Stomach smooth muscle (tissue), 2 donors: ENCODE results near the gene CPXM1.

ENCODE experiments used
- H3K27ac ChIP-seq: one replicate; pipeline ENCODE4 v1.7.0; 2013; ENCODE audit warnings: mild to moderate bottlenecking, low read length, inconsistent platforms
- H3K27me3 ChIP-seq, 2 donors: one replicate each; pipeline ENCODE4 v1.7.0; 2013; ENCODE audit warnings: low read length in 2 of 2; ENCODE audit not compliant: insufficient read depth in 2 of 2, control insufficient read depth in 1 of 2
- H3K36me3 ChIP-seq, 2 donors: one replicate each; pipeline ENCODE4 v1.7.0; 2013; ENCODE audit warnings: low read length in 2 of 2; ENCODE audit not compliant: control insufficient read depth in 2 of 2, insufficient read depth in 2 of 2
- H3K4me1 ChIP-seq: one replicate; pipeline ENCODE4 v1.7.0; 2013; ENCODE audit warnings: low read length; ENCODE audit not compliant: control insufficient read depth, insufficient read depth
- H3K4me3 ChIP-seq, 2 donors: one replicate each; pipeline ENCODE4 v1.7.0; 2013; ENCODE audit warnings: low read length in 2 of 2
- H3K9ac ChIP-seq, 2 donors: one replicate each; pipeline ENCODE4 v1.7.0; 2013; ENCODE audit warnings: low read length in 2 of 2, mild to moderate bottlenecking in 1 of 2
- H3K9me3 ChIP-seq, 2 donors: one replicate each; pipeline ENCODE4 v1.7.0; 2013; ENCODE audit warnings: low read length in 2 of 2; ENCODE audit not compliant: control insufficient read depth in 2 of 2
- donor health status: healthy.
- donor health status: Pancreatic carcinoma.

The CPXM1 gene

DNA sequence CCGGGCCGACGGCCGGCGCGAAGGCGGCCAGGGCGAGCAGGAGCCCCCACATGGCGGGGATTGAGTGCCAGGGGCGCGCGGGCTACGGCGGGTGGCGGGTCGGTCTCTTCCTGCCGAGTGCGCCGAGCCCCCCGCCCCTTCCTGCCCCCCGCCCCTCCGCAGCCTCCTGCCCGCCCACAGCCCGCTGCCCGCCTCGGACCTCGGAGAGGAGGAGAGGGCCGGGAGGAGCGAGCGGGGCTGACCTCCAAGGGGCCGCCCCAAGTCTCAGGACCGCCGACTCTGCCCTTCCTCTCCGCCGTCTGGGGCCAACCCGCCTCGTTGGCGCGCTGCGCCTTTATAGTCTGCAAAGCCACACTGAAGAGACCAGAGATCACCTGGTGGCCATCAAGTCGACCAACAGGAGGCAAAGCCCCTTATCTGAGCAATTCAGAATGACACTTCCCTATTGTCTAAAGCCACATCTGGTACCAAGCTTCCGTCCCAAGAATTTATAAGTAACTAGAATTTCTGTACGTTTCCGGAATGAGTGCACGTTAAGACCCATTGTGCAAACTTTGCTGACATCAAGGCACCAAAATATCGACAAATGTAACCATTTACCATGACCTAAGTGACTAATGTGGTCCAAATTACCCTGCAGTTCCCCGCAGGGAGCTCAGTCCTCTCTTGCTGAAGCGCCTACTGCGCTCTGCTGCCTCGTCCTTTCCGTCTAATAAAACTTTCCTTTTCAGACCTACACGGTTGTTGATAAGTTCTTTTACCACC is at the start of gene CPXM1:
TSS of gene CPXM1 (minus strand) at position 107 of the 765 bp plus-strand sequence. CDS start at position 52, 55 bp downstream.
- H3K4me3 ChIP-seq, result peak within 1 kb of the TSS; percentile 53 to 59
- H3K9ac ChIP-seq, result no peak within 1 kb of the TSS
- peaks cover 55 to 66% of the 10 kb centered on the region in 2 donors for H3K27me3 ChIP-seq
- H3K4me1 ChIP-seq, result peaks cover 11% of the 10 kb centered on the region
- H3K9me3 ChIP-seq, result no peaks in the 10 kb centered on the region
- no peak within 1 kb of the TSS for H3K27ac ChIP-seq
- H3K36me3 ChIP-seq, result no peaks in the 10 kb centered on the region

- Histone ChIP-seq H3K4me3 (no peak overlapping the region), H3K9me3 (no peaks in the 10 kb centered on the region), H3K36me3 (peaks cover 0 to 3% of the 10 kb centered on the region in 2 donors), H3K4me1 (no peaks in the 10 kb centered on the region), H3K9ac (no peak overlapping the region), H3K27ac (no peak overlapping the region), H3K27me3 (no peaks in the 10 kb centered on the region)
Measured at GRCh38 chr20:2849529-2849928, 49.1 kb upstream of the CPXM1 start.

DNA sequence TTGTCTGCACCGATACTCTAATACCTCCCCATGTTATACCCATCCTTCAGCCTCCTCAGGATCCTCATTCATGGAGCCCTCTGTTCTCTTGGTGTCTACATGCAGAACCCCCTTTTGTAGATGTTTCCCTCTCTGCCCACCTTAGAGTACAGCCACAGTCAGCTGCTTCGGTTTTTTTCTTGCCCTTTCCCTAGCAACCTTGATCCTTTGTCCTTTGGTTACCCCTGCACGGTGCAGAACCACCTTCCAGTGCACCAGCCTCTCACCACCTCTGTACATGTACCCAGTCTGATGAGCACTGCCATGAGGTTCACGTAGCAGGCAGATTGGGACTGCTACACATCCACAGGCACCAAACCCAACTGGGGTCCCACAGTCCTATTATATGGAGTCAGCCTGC is 47.4 kb upstream of the CPXM1 start:
- Histone ChIP-seq H3K9me3 (no peaks in the 10 kb centered on the region), H3K36me3 (peaks cover 0 to 3% of the 10 kb centered on the region in 2 donors), H3K9ac (no peak overlapping the region), H3K4me3 (no peak overlapping the region), H3K27me3 (no peaks in the 10 kb centered on the region), H3K27ac (no peak overlapping the region), H3K4me1 (no peaks in the 10 kb centered on the region)

- Histone ChIP-seq H3K27ac (no peak overlapping the region), H3K9me3 (no peaks in the 10 kb centered on the region), H3K4me3 (no peak overlapping the region), H3K4me1 (peaks cover 4% of the 10 kb centered on the region), H3K36me3 (peaks cover 0 to 3% of the 10 kb centered on the region in 2 donors), H3K9ac (no peak overlapping the region), H3K27me3 (no peaks in the 10 kb centered on the region)
Measured at GRCh38 chr20:2846698-2847097, 46.3 kb upstream of the CPXM1 start.

- Histone ChIP-seq H3K9ac (no peak overlapping the region), H3K36me3 (peaks cover 0 to 3% of the 10 kb centered on the region in 2 donors), H3K27me3 (no peaks in the 10 kb centered on the region), H3K4me1 (peaks cover 11% of the 10 kb centered on the region), H3K27ac (no peak overlapping the region), H3K4me3 (no peak overlapping the region), H3K9me3 (no peaks in the 10 kb centered on the region)
Measured at GRCh38 chr20:2845607-2846006, 45.2 kb upstream of the CPXM1 start.

DNA sequence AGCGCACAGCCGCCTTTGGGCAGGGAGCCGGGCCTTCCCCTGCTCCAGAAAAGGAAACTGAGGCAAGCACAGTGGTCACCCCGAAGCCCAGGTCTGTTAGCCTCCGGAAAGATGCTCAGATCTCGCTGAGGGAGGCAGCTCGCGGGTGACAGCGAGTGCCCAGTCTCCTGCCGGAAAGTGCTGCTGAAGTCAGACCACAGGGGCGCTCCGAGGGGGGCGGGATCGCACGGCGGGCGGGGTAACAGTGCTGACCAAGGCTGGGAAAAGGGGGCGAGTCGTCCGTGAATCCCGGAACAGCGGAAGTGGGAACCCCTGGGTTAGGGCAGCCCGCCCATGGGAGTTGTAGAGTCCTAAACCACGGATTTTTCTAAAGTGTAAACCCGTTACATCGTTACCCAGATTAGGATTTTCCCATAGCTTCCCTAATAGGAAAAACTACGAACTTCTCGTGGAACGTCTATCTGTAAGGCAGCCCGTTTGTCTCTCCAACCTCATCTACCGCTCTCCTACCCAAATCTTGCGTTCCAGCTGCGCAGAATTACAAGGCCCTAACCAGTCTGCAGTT is 40.6 kb upstream of the CPXM1 start:
- peaks cover 0 to 11% of the 10 kb centered on the region in 2 donors for H3K36me3 ChIP-seq
- peak overlapping the region; percentile 81 to 91 for H3K4me3 ChIP-seq
- peaks cover 22% of the 10 kb centered on the region for H3K4me1 ChIP-seq
- peak overlapping the region; percentile 53 for H3K27ac ChIP-seq
- no peaks in the 10 kb centered on the region for H3K27me3 ChIP-seq
- no peaks in the 10 kb centered on the region for H3K9me3 ChIP-seq
- H3K9ac ChIP-seq, result peak overlapping the region; percentile 74 to 80

- peak within 1 kb of the TSS; percentile 81 to 91 for H3K4me3 ChIP-seq
- no peaks in the 10 kb centered on the region for H3K27me3 ChIP-seq
- H3K9me3 ChIP-seq, result no peaks in the 10 kb centered on the region
- H3K4me1 ChIP-seq, result peaks cover 22% of the 10 kb centered on the region
- H3K9ac ChIP-seq, result peak within 1 kb of the TSS; percentile 80 to 93
- peaks cover 0 to 11% of the 10 kb centered on the region in 2 donors for H3K36me3 ChIP-seq
- peak within 1 kb of the TSS; percentile 83 for H3K27ac ChIP-seq
Measured at GRCh38 chr20:2840138-2840966, 39.9 kb upstream of the CPXM1 start, which contains the start of the genes PCED1A and VPS16. Gene PCED1A (minus strand): TSS chr20:2840655. CDS start chr20:2839912, 743 bp downstream. Gene VPS16 (plus strand): TSS chr20:2840745. CDS start chr20:2840775, 30 bp downstream.

- peaks cover 22% of the 10 kb centered on the region for H3K4me1 ChIP-seq
- peak overlapping the region; percentile 83 for H3K27ac ChIP-seq
- H3K27me3 ChIP-seq, result no peaks in the 10 kb centered on the region
- peaks cover 0 to 11% of the 10 kb centered on the region in 2 donors for H3K36me3 ChIP-seq
- peak overlapping the region; percentile 81 to 91 for H3K4me3 ChIP-seq
- H3K9me3 ChIP-seq, result no peaks in the 10 kb centered on the region
- no peak overlapping the region for H3K9ac ChIP-seq
Measured at GRCh38 chr20:2839732-2840137, 39.3 kb upstream of the CPXM1 start.

DNA sequence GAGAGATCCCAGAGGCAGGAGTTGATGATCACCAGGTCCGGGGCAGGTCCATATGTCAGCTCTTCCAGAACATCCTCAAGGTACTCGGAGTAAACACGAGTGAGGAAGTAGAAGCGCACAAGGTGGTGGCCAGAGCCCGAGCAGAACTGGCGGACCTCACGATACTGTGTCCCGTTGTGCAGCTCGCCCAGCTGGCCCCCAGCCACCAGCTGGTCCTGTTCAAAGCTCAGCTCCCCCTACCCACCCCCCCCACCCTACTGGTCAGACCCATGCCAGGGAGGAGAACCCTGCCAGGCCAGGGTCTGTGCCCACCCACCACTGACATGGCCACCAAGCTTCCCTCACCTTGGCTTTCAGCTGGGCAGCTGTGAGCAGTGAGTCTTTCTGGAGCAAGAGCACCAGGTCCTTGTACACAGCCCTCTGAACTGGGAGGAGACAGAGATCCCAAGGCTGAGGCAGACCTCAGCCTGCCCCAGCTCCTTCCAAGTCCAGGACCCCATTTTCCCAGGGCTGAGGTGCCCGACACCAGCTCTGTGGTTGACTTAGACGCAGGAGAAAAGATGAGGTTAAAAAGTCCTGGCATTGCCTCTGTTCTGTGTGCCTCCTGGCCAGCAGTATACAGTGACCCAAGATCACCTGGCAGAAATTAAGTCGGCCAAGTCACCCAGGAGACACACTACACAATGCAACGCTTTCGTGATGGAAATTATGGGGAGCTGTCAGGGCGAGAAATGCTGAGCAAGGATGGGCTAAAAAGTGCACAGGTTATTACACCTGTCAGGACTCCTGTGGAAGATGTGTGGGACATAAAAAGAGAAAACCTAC is 38.6 kb upstream of the CPXM1 start:
- H3K4me1 ChIP-seq, result peaks cover 22% of the 10 kb centered on the region
- H3K27me3 ChIP-seq, result no peaks in the 10 kb centered on the region
- H3K9ac ChIP-seq, result no peak overlapping the region
- H3K27ac ChIP-seq, result no peak overlapping the region
- no peaks in the 10 kb centered on the region for H3K9me3 ChIP-seq
- peaks cover 0 to 11% of the 10 kb centered on the region in 2 donors for H3K36me3 ChIP-seq
- peak overlapping the region; percentile 81 to 91 for H3K4me3 ChIP-seq
